ENCODE results near the gene ADGRA1.

The ADGRA1 gene

DNA sequence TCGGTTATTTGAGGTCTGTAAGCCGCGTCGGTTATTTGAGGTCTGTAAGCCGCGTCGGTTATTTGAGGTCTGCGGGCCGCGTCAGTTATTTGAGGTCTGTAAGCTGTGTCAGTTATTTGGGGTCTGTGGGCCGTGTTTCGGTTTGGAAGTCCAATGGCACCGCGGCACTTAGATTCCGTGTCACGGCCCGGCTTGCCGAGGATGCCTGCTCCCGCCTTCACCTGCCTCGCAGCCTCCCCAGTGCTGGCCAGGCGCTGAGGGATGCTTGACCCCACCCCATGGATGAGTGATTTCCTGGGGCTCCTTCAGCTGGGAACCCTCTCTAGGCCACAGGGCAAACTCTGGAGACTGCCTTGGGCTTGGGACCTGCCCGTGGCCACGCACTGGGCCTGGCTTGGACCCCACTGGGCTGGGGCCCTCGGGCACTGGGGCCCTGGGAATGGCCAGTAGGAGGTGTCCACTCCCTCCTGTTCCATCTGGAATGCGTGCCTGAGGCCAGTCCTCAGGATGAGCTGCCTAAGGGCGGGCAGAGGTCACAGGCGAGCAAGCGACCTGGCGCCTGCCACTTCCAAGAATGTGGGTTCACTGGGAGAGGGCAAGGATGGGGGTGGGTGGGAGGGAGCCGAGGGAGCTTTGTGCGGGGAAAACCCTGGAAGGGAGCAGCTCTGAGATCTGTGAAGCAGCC is 25.6 kb downstream of the ADGRA1 start:
- DNase-seq (ENCODE audit: low read depth), result no peak

DNA sequence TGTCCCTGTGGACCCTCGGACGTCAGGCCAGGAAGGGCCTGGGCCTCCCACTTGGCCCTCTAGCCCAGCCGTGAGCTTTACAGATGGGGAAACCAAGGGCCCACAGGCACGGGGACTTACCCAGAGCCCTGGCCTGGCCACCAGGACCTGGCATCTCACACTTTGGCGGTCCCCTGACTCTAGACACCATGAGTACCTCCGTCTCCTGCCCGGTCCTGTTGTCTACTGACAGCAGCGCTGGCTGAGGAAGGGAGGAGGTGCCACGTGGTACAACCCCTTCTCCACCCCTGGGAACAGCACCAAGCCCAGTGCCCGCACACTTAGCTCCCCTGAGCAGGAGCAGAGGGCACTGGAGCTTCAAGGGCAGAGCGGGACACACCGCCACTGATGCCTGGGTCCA is 26.1 kb downstream of the ADGRA1 start:
- no peak for DNase-seq (ENCODE audit: low read depth)

DNA sequence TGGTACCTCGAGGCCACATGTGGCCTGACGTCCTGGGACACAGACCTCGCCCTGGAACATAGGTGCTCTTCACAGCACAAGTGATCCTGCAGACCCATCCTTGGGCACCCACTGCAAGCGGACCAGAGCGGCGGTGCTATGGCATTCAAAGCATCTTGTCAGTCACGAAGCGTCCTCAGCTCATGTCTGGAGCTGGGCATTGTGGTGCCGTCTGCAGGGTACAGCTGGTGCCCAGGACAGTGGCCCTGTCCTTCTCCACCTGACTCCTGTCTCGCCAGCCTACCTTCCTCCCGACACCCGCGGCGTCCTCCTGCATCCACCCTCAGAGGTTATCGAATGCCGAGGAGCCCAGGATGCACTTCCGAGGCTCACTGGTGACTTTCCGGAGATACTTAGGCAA is 26.5 kb downstream of the ADGRA1 start:
- DNase-seq (ENCODE audit: low read depth), result no peak

DNA sequence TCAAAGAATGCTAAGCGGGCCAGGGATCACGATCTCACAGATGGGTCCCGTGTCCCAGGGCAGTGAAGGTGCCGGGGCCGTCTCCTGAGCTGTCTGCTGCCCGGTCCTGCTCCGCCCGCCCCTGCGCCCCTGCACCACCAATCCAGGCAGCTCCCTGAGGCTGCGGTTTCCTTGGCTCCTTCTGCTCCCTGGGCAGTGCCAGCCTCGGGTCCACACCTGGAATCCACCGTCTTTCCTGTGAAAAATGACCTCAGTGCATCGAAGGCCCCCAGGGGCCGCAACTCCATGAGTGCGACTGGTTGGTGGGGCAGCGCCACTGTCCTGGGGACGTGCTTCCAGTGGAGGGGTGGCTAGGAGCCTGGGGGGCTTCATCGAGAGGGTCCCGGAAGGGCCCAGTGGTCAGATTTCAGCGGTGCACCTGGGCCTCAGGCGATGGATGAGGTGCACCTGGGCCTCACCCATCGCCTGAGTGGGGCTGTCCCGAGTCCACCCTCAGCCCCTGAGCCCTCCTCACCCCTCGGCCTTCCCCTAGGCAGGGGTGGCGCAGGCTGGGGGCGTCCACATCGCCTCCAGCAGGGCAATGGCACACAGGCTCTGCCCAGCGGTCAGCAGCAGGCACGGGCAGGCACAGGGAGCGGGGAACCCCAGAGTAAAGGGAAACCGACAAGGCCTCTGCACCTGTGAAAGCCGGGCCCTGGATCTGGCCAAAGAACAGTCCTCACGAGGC is 27.2 kb downstream of the ADGRA1 start:
- DNase-seq (ENCODE audit: low read depth), result no peak

DNA sequence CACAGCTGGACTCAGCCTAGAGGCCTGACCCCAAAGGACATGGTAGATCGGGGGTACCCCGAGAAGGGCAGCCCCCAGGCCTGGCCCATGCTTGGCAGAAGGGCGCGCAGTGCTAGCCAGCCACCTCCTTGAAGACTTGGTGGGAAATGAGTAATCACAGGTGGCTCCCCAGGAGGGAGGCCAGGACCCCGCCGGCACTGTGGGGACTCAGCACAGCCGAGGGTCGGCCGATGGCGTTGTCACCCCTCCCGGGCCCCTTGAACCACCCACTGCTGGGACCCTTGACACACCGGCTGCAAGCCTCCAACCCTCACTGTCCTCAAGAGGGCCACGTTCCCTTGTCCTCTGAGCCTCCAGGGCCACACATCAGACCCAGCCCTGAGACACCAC is 27.7 kb downstream of the ADGRA1 start:
- no peak for DNase-seq (ENCODE audit: low read depth)

DNA sequence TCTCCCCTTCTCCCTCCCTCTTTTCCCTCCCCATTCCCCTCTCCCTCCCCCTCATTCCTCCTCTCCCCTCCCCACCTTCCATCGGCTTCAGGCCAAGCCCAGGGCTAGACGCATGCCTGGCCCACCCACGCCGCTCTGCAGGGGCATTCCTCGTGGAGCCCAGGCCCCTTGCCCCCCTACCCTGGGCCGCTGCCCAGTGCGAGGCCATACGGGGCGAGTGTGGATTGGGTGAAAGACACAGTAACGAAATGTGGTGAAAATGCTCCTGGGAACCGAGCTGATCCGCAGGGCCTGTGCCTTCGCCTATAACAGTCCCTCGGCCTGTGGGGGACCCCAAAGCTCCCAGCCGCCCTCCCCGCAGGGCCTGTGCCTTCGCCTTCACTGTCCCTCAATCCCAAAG is 28.3 kb downstream of the ADGRA1 start:
- no peak for DNase-seq (ENCODE audit: low read depth)

DNA sequence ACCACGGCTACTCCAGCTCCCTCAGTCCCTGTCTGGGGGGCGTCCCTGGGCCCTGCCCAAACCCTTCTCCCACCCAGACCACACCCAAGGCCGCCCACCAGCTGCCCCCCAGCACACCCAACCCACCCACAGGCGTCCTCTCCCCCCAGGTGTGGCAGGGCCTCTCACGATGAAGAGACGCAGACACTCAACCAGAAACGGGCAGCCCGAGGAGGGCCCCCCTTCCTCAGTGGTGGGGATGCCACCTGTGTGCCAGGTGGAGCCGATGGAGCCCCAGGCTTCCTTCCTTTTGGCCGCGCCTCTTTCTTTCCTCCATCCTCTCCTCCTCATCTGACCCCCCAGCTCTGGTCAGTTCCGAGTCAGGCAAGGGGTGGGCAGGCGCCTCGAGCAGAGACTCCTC is 28.7 kb downstream of the ADGRA1 start:
- DNase-seq (ENCODE audit: low read depth), result no peak

DNA sequence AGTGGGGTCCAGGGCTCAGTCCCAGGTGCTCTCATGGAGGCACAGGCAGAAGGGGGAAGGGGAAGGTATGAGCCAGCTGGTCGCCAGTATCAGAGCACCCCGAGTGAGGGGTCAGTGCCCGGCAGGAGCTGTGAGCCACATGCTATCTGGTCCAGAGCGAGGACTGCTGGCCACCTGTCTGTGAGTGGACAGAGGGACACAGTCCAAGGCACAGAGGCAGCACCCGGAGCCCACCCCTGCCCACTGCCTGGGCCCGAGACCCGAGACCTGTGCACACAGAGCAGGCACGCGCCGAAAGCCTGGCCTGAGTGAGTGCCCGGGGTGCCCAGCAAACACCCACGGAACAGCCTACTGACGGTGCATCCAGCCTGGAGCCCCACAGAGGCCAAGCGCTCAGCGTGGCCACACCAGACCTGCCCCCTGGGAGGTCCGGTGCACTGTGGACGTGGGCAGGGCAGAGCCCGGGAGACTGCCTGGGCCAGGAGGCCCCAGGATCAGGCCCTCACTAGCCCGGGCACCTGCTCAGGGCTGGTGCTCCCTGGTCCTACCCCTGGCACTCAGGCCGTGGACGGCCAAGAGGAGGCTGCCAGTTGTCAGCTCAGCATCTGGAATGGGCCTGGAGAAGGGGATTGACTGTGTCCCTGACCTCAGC is 29.4 kb downstream of the ADGRA1 start:
- no peak for DNase-seq (ENCODE audit: low read depth)

DNA sequence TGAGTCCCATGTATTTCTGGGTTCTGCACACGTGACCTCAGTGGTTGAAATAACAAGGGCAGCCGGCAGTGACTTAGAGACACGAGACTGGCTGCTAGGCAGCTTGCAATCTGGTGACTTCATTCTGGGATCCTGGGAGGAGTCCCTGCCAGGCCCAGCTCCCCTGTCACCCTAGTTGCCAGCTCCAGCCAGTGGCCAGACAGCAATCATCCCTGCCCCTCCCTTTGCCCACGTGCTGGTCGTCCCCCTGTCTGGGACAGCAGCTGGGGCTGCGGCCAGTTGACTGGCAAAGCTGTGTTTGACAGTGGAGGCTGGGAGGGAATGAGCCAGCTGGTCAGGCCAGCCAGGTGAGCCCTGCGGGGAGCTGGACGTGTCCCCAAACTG is 30.0 kb downstream of the ADGRA1 start:
- no peak for DNase-seq (ENCODE audit: low read depth)

DNA sequence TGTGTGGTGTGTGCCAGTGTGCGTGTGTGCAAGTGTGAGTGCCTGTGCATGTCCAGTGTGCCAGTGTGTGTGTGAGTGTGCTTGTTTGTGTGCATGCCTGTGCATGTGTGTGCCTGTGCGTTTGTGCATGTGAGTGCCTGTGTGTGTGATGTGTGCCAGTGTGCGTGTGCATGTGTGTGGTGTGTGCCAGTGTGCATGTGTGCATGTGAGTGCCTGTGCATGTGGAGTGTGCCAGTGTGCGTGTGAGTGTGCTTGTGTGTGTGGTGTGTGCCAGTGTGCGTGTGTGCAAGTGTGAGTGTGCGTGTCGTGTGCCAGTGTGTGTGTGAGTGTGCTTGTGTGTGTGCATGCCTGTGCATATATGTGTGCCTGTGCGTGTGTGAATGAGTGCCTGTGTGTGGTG is 33.8 kb downstream of the ADGRA1 start:
- no peak for DNase-seq (ENCODE audit: low read depth)

DNA sequence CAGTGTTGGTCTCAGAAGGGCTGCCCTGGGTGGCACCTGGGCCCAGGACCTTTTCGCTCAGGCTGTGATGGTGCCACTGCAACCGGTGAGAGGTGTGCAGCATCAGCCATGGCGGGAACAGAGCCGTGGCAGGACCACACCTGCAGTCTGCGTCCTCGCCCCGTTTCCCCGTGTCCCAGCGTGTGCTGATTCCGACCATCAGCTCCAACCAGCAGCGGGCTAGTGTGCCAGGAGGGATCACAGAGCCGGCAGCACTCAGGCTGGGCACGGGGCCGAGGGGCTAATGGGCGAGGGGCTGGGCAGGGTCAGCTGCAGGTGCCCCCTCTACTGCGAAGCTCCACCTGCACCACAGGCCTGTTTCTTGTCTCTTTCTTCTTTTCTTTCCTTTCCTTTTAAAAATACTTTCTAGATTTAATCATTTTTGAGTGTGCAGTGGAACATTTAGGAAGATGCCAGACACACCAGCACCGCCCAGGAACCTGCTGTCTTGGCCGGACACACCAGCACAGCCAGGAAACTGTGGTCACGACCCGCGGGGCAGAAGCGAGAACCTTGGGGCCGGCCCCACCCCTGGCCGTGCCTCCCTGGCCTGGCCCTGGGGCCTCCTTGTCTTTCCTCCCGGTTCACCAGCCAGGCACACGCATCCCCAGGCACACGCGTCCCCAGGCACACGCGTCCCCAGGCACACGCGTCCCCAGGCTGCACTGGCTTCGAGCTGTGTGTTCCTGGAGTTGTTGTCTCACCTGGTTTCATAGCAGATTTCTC is 34.6 kb downstream of the ADGRA1 start:
- no peak for DNase-seq (ENCODE audit: low read depth)

DNA sequence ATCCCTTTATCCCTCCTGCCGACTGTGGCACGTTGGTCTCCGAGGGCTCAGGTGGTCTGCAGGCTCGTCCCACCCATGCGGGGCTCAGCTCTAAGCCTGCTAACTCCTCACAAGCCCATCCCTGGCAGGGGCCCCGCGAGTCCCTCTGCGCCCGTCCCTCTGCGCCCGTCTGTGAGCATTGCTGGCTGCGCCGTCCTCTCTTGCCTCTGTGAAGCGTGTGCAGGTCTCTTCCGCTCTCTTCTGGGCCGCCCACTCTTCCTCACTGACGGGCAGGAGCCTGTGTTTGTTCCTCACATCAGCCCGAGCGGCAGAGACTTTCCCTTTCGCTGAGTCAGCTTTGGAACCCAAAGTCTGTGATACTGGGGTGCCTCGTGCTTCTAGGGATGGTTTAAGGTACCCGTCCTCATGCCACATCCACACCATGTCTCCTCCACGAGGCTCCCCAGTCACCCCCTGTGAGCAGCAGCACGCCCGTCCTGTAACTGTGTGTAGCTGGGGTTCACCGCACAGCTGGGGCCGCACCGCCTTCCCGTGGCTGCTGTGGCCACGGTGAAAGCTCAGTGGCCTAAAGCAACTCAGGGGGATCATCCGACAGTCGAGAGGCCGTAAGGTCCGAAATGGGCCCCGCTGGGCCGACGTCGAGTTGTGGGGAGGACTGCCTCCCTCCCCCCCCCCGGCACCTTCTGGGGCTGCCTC is 35.5 kb downstream of the ADGRA1 start:
- no peak for DNase-seq (ENCODE audit: low read depth)

DNA sequence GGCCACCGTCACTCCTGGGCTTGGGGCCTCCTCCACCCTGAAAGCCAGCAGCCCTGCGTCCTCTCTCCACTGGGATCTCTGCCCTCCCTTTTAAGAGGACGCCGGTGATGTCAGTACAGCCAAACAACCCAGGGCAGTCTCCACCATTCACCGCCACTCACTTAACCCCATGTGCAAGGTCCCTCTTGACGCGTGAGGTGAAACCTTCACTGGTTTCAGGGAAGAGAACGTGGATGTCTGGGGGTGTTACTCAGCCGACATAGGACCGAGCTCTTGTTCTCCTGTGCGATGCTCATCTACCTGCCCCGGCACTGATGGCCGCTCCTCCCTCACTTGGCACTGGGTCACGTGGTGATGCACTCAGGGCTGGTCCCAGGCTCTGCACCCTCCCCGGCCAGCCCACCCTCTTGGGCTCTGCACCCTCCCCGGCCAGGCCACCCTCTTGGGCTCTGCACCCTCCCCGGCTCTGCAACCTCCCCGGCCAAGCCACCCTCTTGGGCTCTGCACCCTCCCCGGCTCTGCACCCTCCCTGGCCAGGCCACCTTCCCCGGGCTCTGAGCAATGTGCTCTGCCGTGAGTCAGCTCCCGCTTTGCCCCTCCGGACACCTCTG is 36.1 kb downstream of the ADGRA1 start:
- no peak for DNase-seq (ENCODE audit: low read depth)

DNA sequence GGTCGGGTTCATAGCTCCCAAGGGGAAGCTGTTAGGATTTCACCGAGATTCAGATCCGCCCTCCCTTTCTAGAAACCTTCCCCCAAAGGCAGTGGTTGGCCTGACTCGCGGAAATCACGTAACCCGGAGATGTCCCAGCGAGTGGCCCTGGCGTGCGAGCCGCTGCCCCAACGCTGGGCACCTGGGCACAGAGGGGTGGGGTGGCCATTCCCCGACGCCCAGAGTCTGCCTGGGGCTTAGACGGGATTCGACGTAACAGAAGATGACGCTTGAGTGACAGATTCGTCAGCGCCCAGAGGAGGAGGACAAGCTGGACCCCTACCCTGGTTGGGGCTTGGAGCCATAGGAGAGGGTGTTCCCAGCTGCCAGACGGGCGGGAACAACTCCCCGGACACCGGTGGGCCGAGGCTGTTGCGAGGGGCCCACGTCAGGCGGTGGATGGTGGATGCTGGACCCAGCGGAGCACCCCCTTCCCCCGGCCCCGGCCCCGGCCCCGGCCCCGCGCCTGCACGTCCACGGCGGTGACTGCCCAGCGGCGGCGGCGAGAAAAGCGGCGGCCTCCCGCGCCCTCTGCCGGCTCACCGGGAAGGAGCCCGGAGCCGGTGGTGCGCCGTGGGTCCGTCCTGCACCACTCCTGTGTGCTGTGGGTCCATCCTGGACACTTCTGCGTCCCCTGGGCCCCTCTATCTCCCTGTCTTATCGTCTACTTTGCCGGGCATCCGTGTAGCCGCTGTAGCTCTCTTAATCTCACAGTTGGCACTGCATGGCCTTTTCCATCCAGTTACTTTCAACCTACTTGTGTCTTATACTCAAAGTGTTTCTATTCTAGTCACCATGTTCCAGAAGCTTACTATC is 36.9 kb downstream of the ADGRA1 start:
- DNase-seq (ENCODE audit: low read depth), result no peak

DNA sequence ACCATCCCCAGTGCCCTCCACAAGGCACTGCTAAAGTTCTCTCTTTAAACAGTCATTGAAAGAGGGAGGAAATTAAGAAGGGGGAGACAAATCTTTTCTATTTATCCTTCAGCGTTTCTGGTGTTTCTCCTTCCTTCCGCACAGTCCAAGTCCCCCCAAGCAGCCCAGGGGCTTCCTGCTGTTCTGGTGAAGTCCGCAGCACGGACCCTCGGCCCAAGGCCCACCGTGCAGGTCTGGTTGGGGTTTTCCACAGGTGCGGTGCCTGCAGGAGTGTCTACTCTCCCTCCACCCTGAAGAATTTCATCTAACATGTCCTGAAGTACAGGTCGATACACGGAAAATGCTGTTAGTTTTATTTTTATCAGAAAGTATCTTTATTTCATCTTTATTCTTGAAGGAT is 38.2 kb downstream of the ADGRA1 start:
- DNase-seq (ENCODE audit: low read depth), result no peak

DNA sequence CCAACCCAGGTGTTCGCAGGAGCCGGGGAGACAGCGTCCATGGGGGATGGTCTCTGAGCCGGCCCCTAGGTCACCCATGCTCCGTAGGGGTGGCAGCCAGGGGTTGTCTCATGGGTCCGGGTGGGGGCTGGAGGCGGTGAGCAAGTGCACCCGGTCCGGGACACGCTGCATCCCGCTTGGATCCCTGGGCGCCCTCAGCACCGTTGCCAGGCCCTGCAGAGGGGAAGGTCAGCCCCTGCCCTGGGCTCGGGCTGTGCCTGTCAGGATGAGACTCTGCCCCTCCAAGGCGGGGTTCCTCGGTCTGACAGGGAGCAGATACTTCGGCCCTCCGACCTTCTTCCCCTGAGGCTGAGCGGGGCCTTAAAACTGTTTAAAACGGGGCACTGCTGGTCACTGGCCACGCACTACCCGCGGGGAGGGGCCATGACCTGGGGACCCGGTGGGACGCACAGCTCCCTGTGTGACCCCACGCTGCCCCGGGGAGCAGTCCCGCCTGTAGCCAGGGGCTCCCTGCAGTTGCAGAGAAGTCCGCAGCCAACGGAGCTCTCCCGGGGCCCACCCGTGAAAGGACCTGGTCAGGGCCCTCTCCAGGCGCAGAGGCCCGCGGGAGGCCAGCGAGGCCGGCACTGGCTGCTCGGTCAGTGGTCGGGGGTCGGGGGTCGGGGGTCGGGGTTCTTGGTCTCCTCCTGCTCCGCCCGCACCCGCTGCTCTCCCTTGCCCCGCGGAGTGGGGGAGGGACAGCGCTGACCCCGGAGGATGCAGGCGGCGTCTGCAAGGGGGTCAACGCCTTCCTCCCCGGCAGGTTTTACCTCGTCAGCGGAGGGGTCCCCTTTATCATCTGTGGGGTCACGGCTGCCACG is 38.9 kb downstream of the ADGRA1 start:
- DNase-seq (ENCODE audit: low read depth), result no peak

DNA sequence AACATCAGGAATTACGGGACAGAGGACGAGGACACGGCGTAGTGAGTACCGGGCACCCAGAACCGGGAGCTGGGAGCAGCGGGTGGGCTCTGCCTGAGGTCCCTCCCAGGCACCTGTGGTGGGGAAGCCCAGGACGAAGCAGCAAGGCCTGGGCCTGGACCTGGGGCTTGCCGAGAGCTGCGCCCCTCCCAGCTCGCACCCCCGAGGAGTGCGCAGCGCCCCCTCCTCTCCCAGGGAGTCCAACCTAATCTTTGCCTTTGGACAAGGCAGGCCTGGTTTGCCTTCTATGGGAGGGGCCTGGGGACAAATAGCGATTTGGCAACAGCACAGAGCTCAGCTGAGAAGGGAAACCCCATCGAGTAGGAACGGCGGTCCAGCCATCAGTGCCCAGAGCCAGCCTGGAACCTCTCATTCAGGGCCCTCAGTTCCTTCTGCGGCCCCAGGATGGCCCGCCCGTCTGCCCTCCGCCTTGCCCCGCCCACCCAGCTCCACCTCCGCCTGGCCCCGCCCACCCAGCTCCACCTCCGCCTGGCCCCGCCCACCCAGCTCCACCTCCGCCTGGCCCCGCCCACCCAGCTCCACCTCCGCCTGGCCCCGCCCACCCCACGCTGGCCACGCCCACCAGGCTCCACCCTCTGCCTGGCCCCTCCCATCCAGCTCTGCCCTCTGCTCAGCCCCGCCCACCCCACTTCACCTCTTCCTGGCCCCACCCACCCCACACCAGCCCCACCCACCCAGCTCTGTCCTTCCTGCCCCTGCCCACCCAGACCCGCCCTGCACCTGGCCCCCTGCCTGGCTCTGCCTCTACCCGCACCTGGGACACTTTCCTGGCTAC is 39.8 kb downstream of the ADGRA1 start:
- DNase-seq (ENCODE audit: low read depth), result no peak

DNA sequence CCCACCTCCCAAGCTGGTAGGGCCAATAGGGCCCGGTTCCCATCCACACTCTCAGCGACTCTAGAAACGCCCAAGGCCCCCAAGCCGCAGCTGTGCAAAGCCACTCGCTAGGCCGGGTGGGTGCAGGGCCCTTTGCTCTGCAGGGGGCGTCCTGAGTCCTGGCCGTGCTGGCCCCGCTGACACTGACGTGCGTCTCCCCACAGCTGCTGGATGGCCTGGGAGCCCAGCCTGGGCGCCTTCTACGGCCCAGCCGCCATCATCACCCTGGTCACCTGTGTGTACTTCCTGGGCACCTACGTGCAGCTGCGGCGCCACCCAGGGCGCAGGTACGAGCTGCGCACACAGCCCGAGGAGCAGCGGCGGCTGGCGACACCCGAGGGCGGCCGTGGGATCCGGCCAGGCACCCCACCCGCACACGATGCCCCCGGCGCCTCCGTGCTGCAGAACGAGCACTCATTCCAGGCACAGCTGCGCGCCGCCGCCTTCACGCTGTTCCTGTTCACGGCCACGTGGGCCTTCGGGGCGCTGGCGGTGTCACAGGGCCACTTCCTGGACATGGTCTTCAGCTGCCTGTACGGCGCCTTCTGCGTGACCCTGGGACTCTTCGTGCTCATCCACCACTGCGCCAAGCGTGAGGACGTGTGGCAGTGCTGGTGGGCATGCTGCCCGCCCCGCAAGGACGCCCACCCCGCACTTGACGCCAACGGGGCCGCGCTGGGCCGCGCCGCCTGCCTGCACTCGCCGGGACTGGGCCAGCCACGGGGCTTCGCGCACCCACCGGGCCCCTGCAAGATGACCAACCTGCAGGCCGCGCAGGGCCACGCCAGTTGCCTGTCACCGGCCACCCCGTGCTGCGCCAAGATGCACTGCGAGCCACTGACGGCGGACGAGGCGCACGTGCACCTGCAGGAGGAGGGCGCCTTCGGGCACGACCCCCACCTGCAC is 40.7 kb downstream of the ADGRA1 start:
- no peak for DNase-seq (ENCODE audit: low read depth)

Data from fibroblast of gingiva (primary cell).